KOPT-K1 (cell line): ENCODE results near the gene CXCL8.

ENCODE experiments used
- H3K27ac ChIP-seq: fragments of 200-600 bp; sonication (generic); 2 replicates; pipeline ENCODE4 v1.5.1; 2016; ENCODE audit warnings: antibody characterized with exemption, mild to moderate bottlenecking, low read depth, low read length; ENCODE audit not compliant: poor library complexity, severe bottlenecking
- H3K36me3 ChIP-seq: fragments of 200-600 bp; sonication (generic); 2 replicates; pipeline ENCODE4 v1.5.1; 2017; ENCODE audit warnings: antibody characterized with exemption, mild to moderate bottlenecking, low read length, moderate library complexity; ENCODE audit not compliant: insufficient read depth
- H3K9me3 ChIP-seq: fragments of 200-600 bp; sonication (generic); 2 replicates; pipeline ENCODE4 v1.5.1; 2017; ENCODE audit warnings: antibody characterized with exemption, low read length, mild to moderate bottlenecking; ENCODE audit not compliant: insufficient read depth, poor library complexity, severe bottlenecking

CXCL8 gene

DNA sequence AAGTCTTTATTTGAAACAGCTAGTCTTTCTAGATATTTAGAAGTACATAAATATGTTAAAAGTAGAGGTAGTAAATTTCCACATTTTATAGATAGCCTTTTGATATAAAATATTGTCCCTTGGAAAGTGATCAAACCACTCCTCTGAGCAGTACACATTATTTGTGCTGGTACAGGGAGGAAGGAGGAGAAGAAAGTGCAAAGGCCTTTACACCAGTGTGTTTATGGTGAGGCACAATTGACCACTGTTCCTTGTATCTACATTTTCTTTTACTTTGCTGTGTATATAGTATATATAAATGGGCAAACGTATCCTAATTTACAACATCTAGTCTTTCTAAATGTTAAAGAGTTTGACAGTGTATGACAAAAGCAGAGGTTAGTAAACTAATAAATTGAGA, 39.9 kb downstream of the CXCL8 start:
- Histone ChIP-seq H3K27ac (no peak overlapping the region), H3K9me3 (no peaks in the 10 kb centered on the region), H3K36me3 (no peaks in the 10 kb centered on the region)

- H3K9me3 ChIP-seq = no peaks in the 10 kb centered on the region
- no peak overlapping the region for H3K27ac ChIP-seq
- no peaks in the 10 kb centered on the region for H3K36me3 ChIP-seq
Measured at GRCh38 chr4:73780834-73781233, 40.5 kb downstream of the CXCL8 start.

DNA sequence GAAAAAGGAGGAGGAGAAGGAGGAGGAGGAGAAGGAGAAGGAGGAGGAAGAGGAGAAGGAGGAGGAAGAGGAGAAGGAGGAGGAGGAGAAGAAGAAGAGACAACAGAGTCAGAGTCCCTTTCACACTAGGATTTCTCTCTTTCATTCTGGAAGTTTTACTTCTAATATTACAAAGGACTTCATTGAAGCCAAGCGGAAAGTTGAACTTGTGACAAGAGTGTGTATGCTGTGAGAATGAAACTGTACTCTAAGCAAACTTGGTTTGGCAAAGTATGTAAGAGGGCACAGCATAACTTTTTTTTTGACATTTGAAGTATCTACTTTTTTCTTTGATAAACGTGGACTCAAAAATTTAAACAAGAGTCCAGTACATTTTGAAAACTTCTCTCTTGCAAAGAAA, 48.0 kb downstream of the CXCL8 start:
- Histone ChIP-seq H3K36me3 (no peaks in the 10 kb centered on the region), H3K9me3 (no peaks in the 10 kb centered on the region), H3K27ac (no peak overlapping the region)
